HEK293T (cell line): ENCODE results near the gene POGK.

Experiments used
- ARNT ChIP-seq: fragments of 450-650 bp; IDR thresholded peaks from 2 replicates; pipeline ENCODE4 v1.6.1; 2017; ENCODE audit warnings: mild to moderate bottlenecking
- BHLHE40 ChIP-seq: fragments of 450-650 bp; IDR thresholded peaks from 2 replicates; pipeline ENCODE4 v1.6.1; 2016; ENCODE audit warnings: mild to moderate bottlenecking, moderate library complexity, borderline replicate concordance
- ELF4 ChIP-seq: fragments of 450-650 bp; IDR thresholded peaks from 2 replicates; pipeline ENCODE4 v1.6.1; 2017; ENCODE audit warnings: antibody characterized with exemption
- FOXA1 ChIP-seq: fragments of 450-650 bp; IDR thresholded peaks from 2 replicates; pipeline ENCODE4 v1.6.1; 2016; ENCODE audit warnings: mild to moderate bottlenecking
- FOXM1 ChIP-seq: fragments of 450-650 bp; IDR thresholded peaks from 2 replicates; pipeline ENCODE4 v1.6.1; 2017; ENCODE audit warnings: mild to moderate bottlenecking, borderline replicate concordance
- LEF1 ChIP-seq: fragments of 450-650 bp; IDR thresholded peaks from 2 replicates; pipeline ENCODE4 v1.6.1; 2017; ENCODE audit warnings: mild to moderate bottlenecking, borderline replicate concordance
- SP1 ChIP-seq: fragments of 450-650 bp; IDR thresholded peaks from 2 replicates; pipeline ENCODE4 v1.6.1; 2017
- SUZ12 ChIP-seq: fragments of 450-650 bp; IDR thresholded peaks from 2 replicates; pipeline ENCODE4 v1.6.1; 2016; ENCODE audit warnings: mild to moderate bottlenecking
- TARDBP ChIP-seq: fragments of 450-650 bp; IDR thresholded peaks from 2 replicates; pipeline ENCODE4 v1.6.1; 2016
- TF ChIP-seq, protein P1 (sequence below): fragments of 450-650 bp; IDR thresholded peaks from 2 replicates; pipeline ENCODE4 v1.6.1; 2016

DNA sequence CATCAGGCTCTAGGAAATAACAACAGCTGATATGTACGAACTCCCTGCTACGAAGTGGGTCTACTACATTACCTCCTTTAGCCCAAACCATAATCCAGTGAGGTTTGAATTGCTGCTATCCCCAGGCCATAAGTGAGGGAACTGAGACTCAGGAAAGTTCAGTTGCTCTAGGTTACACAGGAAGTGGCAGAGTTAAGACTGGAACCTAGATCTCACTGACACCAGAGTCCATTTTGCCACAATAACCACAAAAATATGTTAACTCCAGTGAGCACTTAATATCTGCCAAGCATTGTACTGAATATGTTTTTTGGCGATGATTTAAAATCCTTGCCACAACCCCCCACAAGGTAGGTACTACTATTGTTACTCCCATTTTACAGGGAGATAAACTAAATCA is 45.7 kb downstream of the POGK start:
- TF ChIP-seq TARDBP (no peak), SP1 (no peak), LEF1 (no peak), BHLHE40 (no peak), FOXA1 (no peak), FOXM1 (no peak), ELF4 (no peak), ARNT (no peak), SUZ12 (no peak)
- TF ChIP-seq, protein P1, sequence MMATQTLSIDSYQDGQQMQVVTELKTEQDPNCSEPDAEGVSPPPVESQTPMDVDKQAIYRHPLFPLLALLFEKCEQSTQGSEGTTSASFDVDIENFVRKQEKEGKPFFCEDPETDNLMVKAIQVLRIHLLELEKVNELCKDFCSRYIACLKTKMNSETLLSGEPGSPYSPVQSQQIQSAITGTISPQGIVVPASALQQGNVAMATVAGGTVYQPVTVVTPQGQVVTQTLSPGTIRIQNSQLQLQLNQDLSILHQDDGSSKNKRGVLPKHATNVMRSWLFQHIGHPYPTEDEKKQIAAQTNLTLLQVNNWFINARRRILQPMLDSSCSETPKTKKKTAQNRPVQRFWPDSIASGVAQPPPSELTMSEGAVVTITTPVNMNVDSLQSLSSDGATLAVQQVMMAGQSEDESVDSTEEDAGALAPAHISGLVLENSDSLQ: no peak
